HG03565 (cell line): Measurements from ENCODE around the gene TBC1D14.

ENCODE experiments used
- ATAC-seq: cut with Tn5 transposase; IDR thresholded peaks from one replicate; pipeline ENCODE4 v1.9.1; 2021; ENCODE audit warnings: mild to moderate bottlenecking, moderate library complexity; ENCODE audit not compliant: unreplicated experiment

Gene TBC1D14

GRCh38 chr4:7054106-7054880 lies 144.7 kb downstream of the TBC1D14 start:
- no peak for ATAC-seq

- ATAC-seq = no peak
Measured at GRCh38 chr4:7055111-7055989, 145.7 kb downstream of the TBC1D14 start.

- ATAC-seq = no peak
Measured at GRCh38 chr4:7055990-7056325, 146.3 kb downstream of the TBC1D14 start.

- no peak for ATAC-seq
Measured at GRCh38 chr4:7058792-7059191, 149.2 kb downstream of the TBC1D14 start.

GRCh38 chr4:7059662-7060061 lies 150.0 kb downstream of the TBC1D14 start:
- no peak for ATAC-seq

- no peak for ATAC-seq
Measured at GRCh38 chr4:7060346-7061150, 150.9 kb downstream of the TBC1D14 start.

GRCh38 chr4:7061815-7062214 lies 152.2 kb downstream of the TBC1D14 start:
- ATAC-seq = no peak

GRCh38 chr4:7062816-7063215 lies 153.2 kb downstream of the TBC1D14 start:
- ATAC-seq = no peak

GRCh38 chr4:7063362-7063761 lies 153.7 kb downstream of the TBC1D14 start:
- ATAC-seq = no peak

- ATAC-seq = no peak
Measured at GRCh38 chr4:7066006-7066405, 156.4 kb downstream of the TBC1D14 start.

GRCh38 chr4:7066493-7066892 lies 156.9 kb downstream of the TBC1D14 start:
- no peak for ATAC-seq

- ATAC-seq = no peak
Measured at GRCh38 chr4:7067126-7067451, 157.5 kb downstream of the TBC1D14 start.

- ATAC-seq = peak; percentile 89
Measured at GRCh38 chr4:7067452-7068278, 158.0 kb downstream of the TBC1D14 start, which contains the start of gene GRPEL1. Gene GRPEL1 (minus strand): TSS chr4:7068064. CDS start chr4:7068032, 32 bp downstream.

GRCh38 chr4:7068279-7068842 lies 158.7 kb downstream of the TBC1D14 start:
- ATAC-seq = peak; percentile 7

- ATAC-seq = no peak
Measured at GRCh38 chr4:7068883-7069282, 159.3 kb downstream of the TBC1D14 start.

GRCh38 chr4:7070729-7071511 lies 161.3 kb downstream of the TBC1D14 start:
- peak; percentile 39 for ATAC-seq

GRCh38 chr4:7073059-7073458 lies 163.4 kb downstream of the TBC1D14 start:
- no peak for ATAC-seq

GRCh38 chr4:7073526-7074390 lies 164.1 kb downstream of the TBC1D14 start:
- ATAC-seq = no peak
